NB4 (cell line): ENCODE measurements around the gene CHN1.

Experiments used
- DNase-seq: peaks from one replicate; pipeline ENCODE4 v3.0.0; 2010; ENCODE audit warnings: low read depth
- H3K4me3 ChIP-seq: one replicate; pipeline ENCODE4 v1.5.1; 2011; ENCODE audit warnings: mild to moderate bottlenecking, low read depth, low read length, moderate library complexity
- CTCF ChIP-seq: IDR thresholded peaks from one replicate; pipeline ENCODE4 v1.5.1; 2012; ENCODE audit warnings: low read depth, low read length
- MAX ChIP-seq: IDR thresholded peaks from 2 replicates; pipeline ENCODE4 v1.6.1; 2011; ENCODE audit warnings: low read depth, low read length
- MYC ChIP-seq: IDR thresholded peaks from 2 replicates; pipeline ENCODE4 v1.6.1; 2011; ENCODE audit warnings: low read depth, low read length
- POLR2A ChIP-seq: IDR thresholded peaks from 2 replicates; pipeline ENCODE4 v1.6.1; 2011; ENCODE audit warnings: mild to moderate bottlenecking; ENCODE audit not compliant: insufficient read length; ENCODE audit errors: extremely low read depth

The CHN1 gene

GRCh38 chr2:174971868-174972781, 33.1 kb downstream of the CHN1 start:
- no peak for DNase-seq
- TF ChIP-seq CTCF (no peak), MAX (no peak), POLR2A (no peak), MYC (no peak)
- H3K4me3 ChIP-seq: no peak overlapping the region

- no peak overlapping the region for H3K4me3 ChIP-seq
- DNase-seq: no peak
- TF ChIP-seq MAX: no peak
- TF ChIP-seq MYC: no peak
Measured at GRCh38 chr2:174970092-174970491, 35.1 kb downstream of the CHN1 start.

GRCh38 chr2:174969091-174969734, 36.0 kb downstream of the CHN1 start:
- DNase-seq: peak; percentile 10
- no peak overlapping the region for H3K4me3 ChIP-seq
- TF ChIP-seq POLR2A (no peak), CTCF (no peak), MYC (no peak), MAX (no peak)

- no peak for DNase-seq
- no peak overlapping the region for H3K4me3 ChIP-seq
- TF ChIP-seq CTCF (no peak), MAX (no peak), MYC (no peak), POLR2A (no peak)
Measured at GRCh38 chr2:174967691-174968260, 37.4 kb downstream of the CHN1 start.

- no peak for TF ChIP-seq MAX
- no peak for TF ChIP-seq CTCF
- TF ChIP-seq POLR2A: no peak
- no peak for TF ChIP-seq MYC
- no peak overlapping the region for H3K4me3 ChIP-seq
- DNase-seq: no peak
Measured at GRCh38 chr2:174967086-174967485, 38.1 kb downstream of the CHN1 start.
